HT1080 (cell line): ENCODE measurements around the gene VCL. TPM values are rescaled to one million over a fixed set of nuclear protein-coding genes. Genes with fewer than 3 reads are reported as not detected.
"Not testable (repeated sequence)": the region's sequence is repeated elsewhere in the genome, so short reads cannot be mapped to it uniquely, and the experiment has no call there.

ENCODE experiments used
- DNase-seq: peaks from one replicate; pipeline ENCODE4 v3.0.0-alpha.2; 2015; ENCODE audit warnings: low read depth
- total RNA-seq: library from RNA; depleted of rRNA; stranded (reverse); fragments of >200 nt; shearing (Covaris generic); gene quantifications from 2 replicates; pipeline ENCODE4 v1.2.3, GENCODE V29; 2014

The VCL gene
- total RNA-seq, 1 experiment from 2014 or later, result 138 TPM

GRCh38 chr10:73971636-73972354, 26.1 kb upstream of the VCL start:
- DNase-seq, result no peak

DNA sequence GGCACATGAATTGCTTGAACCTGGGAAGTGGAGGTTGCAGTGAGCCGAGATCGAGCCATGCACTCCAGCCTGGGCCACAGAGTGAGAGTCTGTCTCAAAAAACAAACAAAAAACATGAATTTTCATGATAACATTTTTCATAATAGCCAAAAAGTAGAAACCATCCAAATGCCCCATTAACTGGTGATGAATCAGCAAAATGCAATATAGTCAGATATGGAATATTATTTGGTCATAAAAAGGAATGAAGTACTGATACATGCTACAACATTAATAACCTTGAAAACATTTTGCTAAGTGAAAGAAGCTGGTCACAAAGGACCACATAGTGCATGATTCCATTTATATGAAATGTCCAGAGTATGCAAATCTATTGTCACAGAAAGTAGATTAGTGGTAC, 24.5 kb upstream of the VCL start:
- DNase-seq, result no peak

- DNase-seq, result no peak
Measured at GRCh38 chr10:73974309-73974946, 23.5 kb upstream of the VCL start.

- no peak for DNase-seq
Measured at GRCh38 chr10:73975388-73975787, 22.5 kb upstream of the VCL start.

DNA sequence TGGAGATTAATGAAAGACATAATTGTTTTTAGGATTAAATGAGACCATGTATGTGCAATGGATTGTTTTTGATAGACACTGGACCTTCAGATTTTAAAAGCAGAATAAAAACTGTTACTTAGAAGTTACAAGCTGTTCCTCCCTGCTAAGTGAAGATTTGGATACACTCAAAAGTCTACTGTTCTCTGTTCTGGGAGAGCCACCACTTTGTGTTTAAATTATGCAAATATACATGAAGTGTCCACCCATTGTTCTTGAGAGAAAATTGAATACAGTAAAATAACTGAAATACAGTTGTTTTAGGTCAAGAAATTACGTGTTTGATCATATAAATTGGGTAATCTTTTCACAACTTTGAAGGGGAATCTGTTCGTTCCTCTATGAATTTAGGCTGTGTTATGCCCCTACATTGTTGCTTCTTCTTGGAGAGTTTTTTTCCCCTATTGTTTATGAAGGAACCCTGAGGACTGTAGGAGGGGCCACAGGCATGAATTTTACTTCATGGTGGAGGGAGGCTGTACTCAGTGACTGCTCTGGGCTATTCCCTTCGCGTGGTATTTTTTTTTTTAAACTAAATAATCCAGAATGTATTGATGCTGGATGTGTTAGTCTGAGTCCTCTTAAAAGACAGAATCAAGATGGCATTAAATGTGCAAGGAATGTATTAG, 18.6 kb upstream of the VCL start:
- no peak for DNase-seq

- no peak for DNase-seq
Measured at GRCh38 chr10:73979809-73980433, 18.0 kb upstream of the VCL start.

- no peak for DNase-seq
Measured at GRCh38 chr10:73981812-73982211, 16.1 kb upstream of the VCL start.

DNA sequence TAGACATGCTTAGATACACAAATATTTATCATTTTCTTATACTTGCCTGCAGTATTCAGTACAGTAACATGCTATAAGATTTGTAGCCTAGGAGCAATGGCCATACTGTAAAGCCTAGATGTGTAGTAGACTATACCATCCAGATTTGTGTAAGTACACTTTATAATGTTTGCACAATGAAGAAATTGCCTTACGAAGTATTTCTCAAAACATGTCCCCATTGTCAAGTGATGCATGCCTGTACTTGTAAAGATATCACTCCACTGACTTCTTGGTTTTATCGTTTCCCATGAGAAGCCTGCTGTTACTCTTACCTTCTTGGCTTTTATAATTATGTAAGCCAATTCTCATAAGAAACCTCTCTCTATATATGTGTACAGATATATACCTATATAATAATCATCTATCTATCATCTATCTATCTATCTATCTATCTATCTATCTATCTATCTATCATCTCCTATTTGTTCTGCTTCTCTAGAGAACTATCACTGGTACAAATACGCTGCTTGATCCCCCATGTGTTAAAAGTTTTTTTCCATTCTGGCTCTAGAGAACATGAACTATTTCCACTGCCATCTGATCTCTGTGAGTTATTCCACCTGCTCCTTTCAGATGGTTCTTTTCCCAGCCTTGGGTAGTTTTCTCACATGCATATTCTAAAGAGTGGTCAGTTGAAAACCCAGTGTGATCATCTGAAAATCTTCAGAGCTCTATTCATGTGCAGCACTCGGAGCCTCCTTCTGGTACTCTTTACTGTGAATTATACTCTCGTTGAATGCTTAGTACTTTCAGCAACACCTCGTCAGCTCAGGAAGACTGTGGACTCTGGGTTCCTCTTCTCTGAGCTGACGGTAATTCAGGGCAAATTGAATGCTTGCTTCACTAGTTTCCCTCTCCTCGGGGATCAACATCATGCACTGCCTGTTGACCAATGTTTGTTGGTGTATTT, 14.5 kb upstream of the VCL start:
- no peak for DNase-seq

DNA sequence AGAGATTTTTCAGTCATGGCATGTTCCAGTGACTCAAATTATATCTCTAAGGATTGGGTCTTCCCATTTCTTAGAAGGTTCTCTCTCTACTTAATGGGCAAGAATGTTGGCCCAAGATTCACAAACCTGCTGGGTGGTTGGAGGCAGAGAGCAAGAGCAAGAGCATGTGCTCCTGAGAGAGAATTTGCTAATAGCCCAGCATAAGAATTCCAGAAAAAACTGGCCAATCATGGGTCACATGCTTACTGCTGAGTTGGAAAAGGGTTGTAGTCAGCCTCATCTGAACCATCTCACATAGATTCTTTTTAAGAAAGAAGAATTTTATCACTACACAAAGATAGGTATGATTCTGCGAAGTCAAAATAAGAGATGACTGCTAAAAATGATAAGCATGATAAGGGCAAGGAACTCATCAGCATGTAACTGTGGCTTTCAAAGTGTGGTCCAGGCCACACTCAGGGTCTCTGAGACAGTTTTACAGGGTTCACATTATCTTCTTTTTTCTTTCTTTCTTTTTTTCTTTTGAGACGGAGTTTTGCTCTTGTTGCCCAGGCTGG, 8.2 kb upstream of the VCL start:
- no peak for DNase-seq

GRCh38 chr10:73991203-73991883, 6.6 kb upstream of the VCL start:
- no peak for DNase-seq

DNA sequence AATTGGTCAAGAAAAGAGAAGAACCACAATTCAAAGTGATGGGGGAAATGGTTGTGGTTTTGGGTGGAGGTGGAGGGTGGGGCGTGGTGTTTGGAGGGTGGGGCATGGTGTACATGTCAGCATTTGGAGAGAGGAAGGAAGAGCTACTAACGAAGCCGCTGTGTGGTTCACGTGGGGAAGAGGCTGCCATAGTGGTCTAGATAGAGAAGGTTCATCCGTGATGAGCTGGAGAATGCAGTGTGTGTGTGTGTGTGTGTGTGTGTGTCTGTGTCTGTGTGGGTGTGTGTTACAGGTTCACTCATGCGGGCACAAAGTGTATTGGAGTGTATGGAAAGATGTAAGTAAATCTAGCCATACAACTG, 6.1 kb upstream of the VCL start:
- no peak for DNase-seq

- DNase-seq, result no peak
Measured at GRCh38 chr10:73992899-73993788, 4.8 kb upstream of the VCL start.

DNA sequence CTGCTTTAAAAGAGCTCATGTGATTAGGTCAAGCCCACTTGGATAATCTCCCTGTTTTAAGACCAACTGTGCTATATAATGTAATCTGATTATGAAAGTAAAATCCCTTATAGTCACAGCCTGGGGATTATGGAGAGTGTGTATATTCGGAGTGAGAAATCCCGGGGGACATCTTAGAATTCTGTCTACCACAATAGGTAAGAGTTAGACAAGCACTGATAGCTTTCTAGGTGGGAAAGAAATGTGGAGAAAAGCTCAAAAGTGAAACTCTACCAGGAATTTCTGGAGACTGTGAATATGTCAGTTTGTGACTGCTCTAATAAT, 2.9 kb upstream of the VCL start:
- no peak for DNase-seq

- DNase-seq, result no peak
Measured at GRCh38 chr10:73997461-73997786, 492 bp upstream of the VCL start.

- no peak for DNase-seq
Measured at GRCh38 chr10:73998623-73998928, 660 bp downstream of the VCL start.

GRCh38 chr10:73998929-73999691, 1.2 kb downstream of the VCL start:
- DNase-seq, result peak; percentile 98

DNA sequence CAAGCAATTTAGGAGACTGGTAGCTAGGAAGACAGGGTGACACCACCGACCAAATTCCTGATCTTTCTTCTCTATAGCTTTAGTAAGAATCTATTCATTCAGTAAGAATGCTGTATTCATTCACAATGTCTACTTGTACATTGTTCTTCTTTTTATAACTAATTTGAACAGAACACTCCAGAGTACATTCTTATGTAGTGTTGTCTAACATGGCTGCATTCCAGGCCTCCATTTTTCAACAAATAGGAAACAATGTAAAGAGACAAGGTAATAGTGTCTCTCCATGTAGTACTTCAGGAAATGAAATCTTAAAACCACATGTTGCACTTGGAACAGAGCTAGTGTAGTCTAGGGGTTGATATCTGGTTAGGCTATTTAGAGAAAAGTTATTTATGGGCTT, 1.8 kb downstream of the VCL start:
- DNase-seq, result no peak

GRCh38 chr10:74000244-74000643, 2.3 kb downstream of the VCL start:
- DNase-seq, result not testable (repeated sequence)
